GM21528 (cell line): ENCODE measurements around the gene HNRNPA3.
"Not testable (repeated sequence)": the region's sequence is repeated elsewhere in the genome, so short reads cannot be mapped to it uniquely, and the experiment has no call there.

Experiments
- ATAC-seq: cut with Tn5 transposase; IDR thresholded peaks from one replicate; pipeline ENCODE4 v1.9.1; 2021; ENCODE audit warnings: mild to moderate bottlenecking, moderate library complexity; ENCODE audit not compliant: unreplicated experiment, low FRiP score

The HNRNPA3 gene

GRCh38 chr2:177254433-177255226 lies 42.0 kb downstream of the HNRNPA3 start:
- ATAC-seq: no peak

- no peak for ATAC-seq
Observed at GRCh38 chr2:177255227-177255601, 42.6 kb downstream of the HNRNPA3 start.

GRCh38 chr2:177256026-177256425 lies 43.4 kb downstream of the HNRNPA3 start:
- ATAC-seq: no peak

- ATAC-seq: no peak
Observed at GRCh38 chr2:177256695-177257094, 44.1 kb downstream of the HNRNPA3 start.

GRCh38 chr2:177257471-177257870 lies 44.9 kb downstream of the HNRNPA3 start:
- no peak for ATAC-seq

- ATAC-seq: no peak
Observed at GRCh38 chr2:177258059-177258458, 45.5 kb downstream of the HNRNPA3 start.

- no peak for ATAC-seq
Observed at GRCh38 chr2:177260379-177260778, 47.8 kb downstream of the HNRNPA3 start.

- no peak for ATAC-seq
Observed at GRCh38 chr2:177261116-177262060, 48.8 kb downstream of the HNRNPA3 start.

- ATAC-seq: no peak
Observed at GRCh38 chr2:177262092-177262491, 49.5 kb downstream of the HNRNPA3 start.

- ATAC-seq: no peak
Observed at GRCh38 chr2:177262958-177263450, 50.4 kb downstream of the HNRNPA3 start.

GRCh38 chr2:177263451-177264208 lies 51.0 kb downstream of the HNRNPA3 start:
- ATAC-seq: peak; percentile 49

- ATAC-seq: peak; percentile 22
Observed at GRCh38 chr2:177264209-177264692, 51.7 kb downstream of the HNRNPA3 start.

- peak; percentile 71 for ATAC-seq
Observed at GRCh38 chr2:177264693-177265587, 52.3 kb downstream of the HNRNPA3 start, which contains the start of gene NFE2L2. Gene NFE2L2, minus strand, starts transcription at chr2:177264727. Its CDS starts 151 bp downstream, at chr2:177264576.

GRCh38 chr2:177265824-177266817 lies 53.5 kb downstream of the HNRNPA3 start:
- ATAC-seq: no peak

GRCh38 chr2:177266955-177267354 lies 54.4 kb downstream of the HNRNPA3 start:
- not testable (repeated sequence) for ATAC-seq

GRCh38 chr2:177268187-177268871 lies 55.7 kb downstream of the HNRNPA3 start:
- ATAC-seq: no peak

- ATAC-seq: no peak
Observed at GRCh38 chr2:177268901-177269300, 56.3 kb downstream of the HNRNPA3 start.
